A673 (cell line): ENCODE measurements around the gene MMD. TPM values are rescaled to one million over a fixed set of nuclear protein-coding genes. Genes with fewer than 3 reads are reported as not detected.
"Not testable (repeated sequence)": the region's sequence is repeated elsewhere in the genome, so short reads cannot be mapped to it uniquely, and the experiment has no call there.

Source experiments
- BruUV-seq: library from RNA; stranded (reverse); fragments of 400-500 nt; replicated peaks from 2 replicates; lab custom pipeline; 2021; lab: Mats Ljungman, UMichigan
- CTCF ChIA-PET: fragments of 300-600 bp; sonication (Branson Sonifier 250); formaldehyde crosslinking; loops from one replicate; lab custom pipeline; 2022; ENCODE audit warnings: antibody characterized with exemption; lab: Charles Lee
- POLR2A ChIA-PET: fragments of 300-600 bp; sonication (Branson Sonifier 250); formaldehyde crosslinking; loops from one replicate; lab custom pipeline; 2022; ENCODE audit warnings: antibody characterized with exemption; ENCODE audit not compliant: low non-redundant PET; lab: Charles Lee
- DNase-seq: peaks from one replicate; pipeline ENCODE4 v3.0.0-alpha.2; 2015; ENCODE audit warnings: low spot score
- H3K27ac ChIP-seq: fragments of 200-600 bp; sonication (generic); 2 replicates; pipeline ENCODE4 v1.5.1; 2016; ENCODE audit warnings: mixed run types, low read depth, mild to moderate bottlenecking, mixed read lengths, antibody characterized with exemption, low read length; ENCODE audit not compliant: poor library complexity, severe bottlenecking
- H3K27me3 ChIP-seq: fragments of 200-600 bp; sonication (generic); replicated peaks from 2 replicates; pipeline ENCODE4 v1.6.1; 2017; ENCODE audit warnings: mixed run types, low read depth, mild to moderate bottlenecking, mixed read lengths, antibody characterized with exemption, low read length; ENCODE audit not compliant: insufficient read depth, poor library complexity
- H3K36me3 ChIP-seq: fragments of 200-600 bp; sonication (generic); 2 replicates; pipeline ENCODE4 v1.6.1; 2016; ENCODE audit warnings: mixed run types, mild to moderate bottlenecking, mixed read lengths, antibody characterized with exemption, low read length; ENCODE audit not compliant: insufficient read depth, poor library complexity, severe bottlenecking
- H3K4me1 ChIP-seq: fragments of 200-600 bp; sonication (generic); 2 replicates; pipeline ENCODE4 v1.6.1; 2017; ENCODE audit warnings: mixed run types, mild to moderate bottlenecking, mixed read lengths, antibody characterized with exemption, low read length; ENCODE audit not compliant: insufficient read depth, poor library complexity, severe bottlenecking
- H3K4me3 ChIP-seq: fragments of 200-600 bp; sonication (generic); 2 replicates; pipeline ENCODE4 v1.5.1; 2016; ENCODE audit warnings: low read depth, mixed run types, mild to moderate bottlenecking, mixed read lengths, low read length; ENCODE audit not compliant: poor library complexity, severe bottlenecking
- H3K9me3 ChIP-seq: fragments of 200-600 bp; sonication (generic); 2 replicates; pipeline ENCODE4 v1.6.1; 2016; ENCODE audit warnings: mixed run types, low read depth, mild to moderate bottlenecking, mixed read lengths, antibody characterized with exemption, low read length; ENCODE audit not compliant: poor library complexity, severe bottlenecking
- CTCF ChIP-seq: fragments of 300-800, 200-600 bp; sonication (generic); conservative IDR thresholded peaks from 2 replicates; pipeline ENCODE4 v1.5.1; 2017; ENCODE audit warnings: low read depth, mild to moderate bottlenecking, antibody characterized with exemption, low read length, moderate library complexity, mixed read lengths
- EZH2 ChIP-seq: fragments of 200-600 bp; sonication (generic); IDR thresholded peaks from 2 replicates; pipeline ENCODE4 v1.6.1; 2017; ENCODE audit warnings: borderline replicate concordance, low read depth, mild to moderate bottlenecking, mixed read lengths, antibody characterized with exemption, low read length; ENCODE audit not compliant: poor library complexity, severe bottlenecking
- intact Hi-C: fragments of 100-400 bp; cut with micrococcal nuclease; formaldehyde crosslinking; loops from one replicate; pipeline ENCODE4 v1.10.0; 2022; ENCODE audit not compliant: unreplicated experiment
- total RNA-seq: library from RNA; stranded (reverse); gene quantifications from 2 replicates; pipeline ENCODE4 v1.2.3, GENCODE V29; 2021

The MMD gene
- total RNA-seq, 1 experiment from 2014 or later: 24.9 TPM

DNA sequence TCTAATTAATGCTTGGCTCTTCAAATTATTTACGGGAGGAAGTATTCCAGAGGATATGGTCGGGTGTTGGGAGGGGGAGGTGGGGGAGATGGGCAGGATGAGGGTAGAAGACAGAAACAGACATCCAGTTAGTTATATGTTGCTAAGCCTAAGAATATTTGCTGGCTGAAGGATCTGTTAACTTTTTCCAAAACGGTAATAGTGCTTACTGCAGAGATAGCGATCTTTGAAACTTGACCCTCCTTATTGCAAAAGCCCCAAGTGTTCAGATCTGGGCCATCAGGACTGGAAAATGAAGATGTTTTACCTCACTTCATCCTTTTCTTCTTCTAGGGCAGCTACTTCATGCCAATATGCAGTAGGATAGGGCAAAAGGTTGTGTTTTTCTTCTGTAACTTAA, 27.0 kb upstream of the MMD start:
- Histone ChIP-seq H3K4me1 (peaks cover 36% of the 10 kb centered on the region), H3K27me3 (no peaks in the 10 kb centered on the region), H3K4me3 (no peak overlapping the region), H3K9me3 (no peaks in the 10 kb centered on the region), H3K27ac (no peak overlapping the region), H3K36me3 (no peaks in the 10 kb centered on the region)
- no TSS peak for BruUV-seq
- peak; percentile 54 for DNase-seq
- TF ChIP-seq CTCF (no peak), EZH2 (no peak)
- intact Hi-C loops: no loop called here
- CTCF ChIA-PET: no interaction called here
- POLR2A ChIA-PET: interaction anchor here (0.6 kb wide), 1 partner anchor 9 kb away, joined by 3 read pairs; no protein-coding TSS in a partner anchor

DNA sequence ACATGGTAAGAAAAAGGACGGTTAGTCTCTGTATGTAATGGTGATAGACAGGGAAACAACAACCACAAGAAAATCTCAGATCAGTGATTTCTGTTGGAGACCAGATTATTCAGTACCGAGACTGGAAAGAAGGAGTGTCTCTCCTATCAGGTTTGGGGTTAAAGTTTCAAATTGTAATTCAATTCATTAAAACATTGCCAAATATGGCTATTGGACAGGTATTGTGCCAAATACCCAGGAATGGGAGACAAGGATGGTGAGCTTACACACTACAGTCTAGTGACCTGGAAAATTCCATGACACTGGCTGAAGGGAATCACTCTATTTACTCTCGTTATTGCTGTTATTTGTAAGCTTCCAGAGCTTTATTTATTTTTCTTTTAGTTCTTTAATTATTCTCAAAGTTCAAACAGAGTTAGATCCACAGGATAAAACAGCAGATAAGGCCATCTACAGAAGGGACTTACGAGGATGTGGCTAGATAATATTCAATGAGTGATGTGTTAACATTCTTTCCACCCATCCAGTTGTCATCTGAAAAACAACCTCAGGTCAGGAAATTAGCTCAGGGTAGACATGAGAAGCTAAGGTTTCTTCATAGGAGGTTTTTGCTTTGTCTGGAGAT, 25.1 kb upstream of the MMD start:
- Histone ChIP-seq H3K27ac (no peak overlapping the region), H3K9me3 (no peaks in the 10 kb centered on the region), H3K4me1 (peaks cover 26% of the 10 kb centered on the region), H3K36me3 (no peaks in the 10 kb centered on the region), H3K4me3 (no peak overlapping the region), H3K27me3 (no peaks in the 10 kb centered on the region)
- no TSS peak for BruUV-seq
- POLR2A ChIA-PET: no interaction called here
- no peak for TF ChIP-seq CTCF
- intact Hi-C loops: no loop called here
- CTCF ChIA-PET: no interaction called here
- no peak for DNase-seq

DNA sequence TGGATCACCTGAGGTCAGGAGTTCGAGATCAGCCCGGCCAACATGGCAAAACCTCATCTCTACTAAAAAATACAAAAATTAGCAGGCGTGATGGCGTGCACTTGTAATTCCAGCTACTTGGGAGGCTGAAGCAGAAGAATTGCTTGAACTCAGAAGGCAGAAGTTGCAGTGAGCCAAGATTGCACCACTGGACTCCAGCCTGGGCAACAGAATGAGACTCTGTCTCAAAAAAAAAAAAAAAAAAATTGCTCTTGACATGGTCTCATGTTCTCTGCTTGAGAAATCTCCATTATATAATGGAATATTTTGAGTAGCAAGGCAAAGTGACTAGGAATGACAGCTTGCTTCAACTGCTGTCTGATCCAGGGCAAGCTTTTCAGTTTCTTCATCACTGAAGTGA, 24.4 kb upstream of the MMD start:
- H3K27me3 ChIP-seq, CTCF ChIA-PET, DNase-seq, H3K9me3 ChIP-seq, intact Hi-C loops, POLR2A ChIA-PET, H3K36me3 ChIP-seq, H3K4me3 ChIP-seq, BruUV-seq, H3K27ac ChIP-seq: not testable (repeated sequence)
- H3K4me1 ChIP-seq: peaks cover 19% of the 10 kb centered on the region
